Activated naive CD8-positive, alpha-beta T cell treated with anti-CD3 and anti-CD28 coated beads, Interleukin-2, amount 10 ng/mL, durations not matched to agents 7 days and 5 days (primary cell): ENCODE results near the gene OPA1. TPM values are rescaled to one million over a fixed set of nuclear protein-coding genes. Genes with fewer than 3 reads are reported as not detected.

Experiments
- ATAC-seq: fragments of 150-1000 bp; cut with Tn5 transposase; one replicate; pipeline ENCODE4 v1.10.0; 2021; ENCODE audit warnings: low read depth, moderate library complexity
- POLR2A ChIA-PET: fragments of 350-600 bp; sonication (Branson Sonifier 250); formaldehyde crosslinking; loops from one replicate; lab custom pipeline; 2021; ENCODE audit warnings: antibody characterized with exemption; lab: Charles Lee
- DNase-seq: peaks from one replicate; pipeline ENCODE4 v3.0.0; 2021
- H3K27ac Mint-ChIP-seq: one replicate; pipeline ENCODE4 v1.8.0; 2022; ENCODE audit warnings: mild to moderate bottlenecking, mixed read lengths
- H3K27me3 Mint-ChIP-seq: one replicate; pipeline ENCODE4 v1.8.0; 2022; ENCODE audit warnings: mild to moderate bottlenecking, moderate library complexity, mixed read lengths
- H3K36me3 Mint-ChIP-seq: one replicate; pipeline ENCODE4 v1.8.0; 2021; ENCODE audit warnings: mild to moderate bottlenecking, mixed read lengths
- H3K4me1 Mint-ChIP-seq: one replicate; pipeline ENCODE4 v1.8.0; 2021; ENCODE audit warnings: mixed read lengths
- H3K4me3 Mint-ChIP-seq: one replicate; pipeline ENCODE4 v1.8.0; 2022; ENCODE audit warnings: mild to moderate bottlenecking, moderate library complexity, mixed read lengths
- H3K9me3 Mint-ChIP-seq: one replicate; pipeline ENCODE4 v1.8.0; 2021; ENCODE audit warnings: mixed read lengths
- total RNA-seq, 2 experiments: library from RNA; stranded (reverse); gene quantifications; one replicate each; pipeline ENCODE4 v1.2.3, GENCODE V29; 2021

The OPA1 gene
- total RNA-seq, 2 experiments from 2014 or later = 55.4 to 57.9 TPM

DNA sequence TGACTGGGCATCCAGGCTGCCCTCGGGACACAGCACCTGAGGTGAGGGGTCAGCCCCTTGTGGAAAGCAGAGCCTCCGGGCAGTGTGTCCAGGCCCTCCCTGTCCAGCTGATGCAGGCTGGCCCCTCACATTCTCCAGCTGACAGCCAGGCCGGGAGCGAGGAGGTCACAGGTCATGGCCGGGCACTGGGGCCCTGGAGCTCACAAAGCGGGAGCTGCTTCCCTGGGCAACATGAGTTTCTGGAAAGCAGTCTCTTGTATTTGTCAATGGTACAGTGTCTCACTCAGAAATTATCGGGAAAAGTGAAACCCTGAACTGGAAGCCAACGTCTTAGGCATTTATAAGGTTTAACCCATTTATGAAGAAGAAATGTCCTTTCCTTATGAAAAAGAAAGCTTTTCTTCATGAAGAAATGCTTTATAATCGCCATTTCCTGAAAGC lies 118.5 kb downstream of the OPA1 start:
- ATAC-seq = no peak
- no peaks in the 10 kb centered on the region for H3K27me3 Mint-ChIP-seq

DNA sequence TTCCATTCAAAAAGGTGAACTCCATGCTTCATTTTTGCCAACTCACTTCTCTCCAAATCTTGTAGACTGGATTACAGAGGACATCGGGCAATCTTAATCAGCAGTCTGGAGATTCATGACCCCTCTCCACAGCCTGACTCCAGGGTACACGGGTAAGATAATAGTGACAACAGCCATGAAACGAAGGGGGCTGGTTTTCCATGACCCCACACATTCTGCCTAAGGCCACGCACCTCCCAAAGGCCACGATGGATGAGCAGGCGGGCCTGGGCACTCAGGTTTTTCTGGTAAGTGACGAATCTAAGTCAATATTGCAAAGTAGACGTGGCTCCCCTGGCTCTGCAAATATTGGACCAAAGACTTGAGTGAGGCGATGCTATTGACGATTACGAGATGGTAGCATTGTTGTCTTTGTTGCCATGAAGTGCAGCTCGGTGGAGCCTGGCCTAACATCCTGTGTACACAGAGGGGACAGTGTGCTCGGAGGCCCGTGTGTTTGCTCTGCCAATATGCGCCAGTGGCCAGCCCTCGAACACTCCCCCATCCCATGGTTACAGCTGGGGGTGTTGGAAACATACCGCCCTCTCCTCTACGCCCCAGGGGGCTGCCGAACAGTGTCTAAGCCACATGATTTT lies 119.1 kb downstream of the OPA1 start:
- ATAC-seq (no peak), DNase-seq (no peak)
- POLR2A ChIA-PET = no interaction called here
- Mint-ChIP-seq H3K27me3 (no peaks in the 10 kb centered on the region), H3K27ac (no peak overlapping the region), H3K4me1 (peaks cover 9% of the 10 kb centered on the region), H3K4me3 (no peak overlapping the region), H3K36me3 (peaks cover 8% of the 10 kb centered on the region), H3K9me3 (peaks cover 13% of the 10 kb centered on the region)

More for the DNA sequence above, 118.5 kb downstream of the OPA1 start:
- H3K36me3 Mint-ChIP-seq = peaks cover 8% of the 10 kb centered on the region
- no peak for DNase-seq
- POLR2A ChIA-PET = no interaction called here
- H3K27ac Mint-ChIP-seq = no peak overlapping the region
- no peak overlapping the region for H3K4me3 Mint-ChIP-seq
- peaks cover 8% of the 10 kb centered on the region for H3K4me1 Mint-ChIP-seq
- peaks cover 10% of the 10 kb centered on the region for H3K9me3 Mint-ChIP-seq

DNA sequence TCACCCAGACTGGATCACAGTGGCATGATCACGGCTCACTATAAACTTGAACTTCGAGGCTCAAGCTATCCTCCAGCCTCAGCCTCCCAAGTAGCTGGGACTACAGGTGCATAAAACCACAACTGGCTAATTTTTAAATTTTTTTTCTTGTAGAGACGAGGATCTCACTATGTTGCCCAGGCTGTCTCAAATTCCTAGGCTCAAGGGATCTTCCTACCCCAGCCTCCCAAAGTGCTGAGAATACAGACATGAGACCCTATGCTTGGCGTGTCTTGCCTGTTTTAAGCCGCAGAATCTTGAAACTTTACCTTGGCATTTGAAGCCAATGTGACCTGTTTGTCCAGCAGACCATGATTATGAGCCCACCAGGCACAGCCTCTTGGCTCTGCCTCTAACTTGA lies 119.9 kb downstream of the OPA1 start:
- DNase-seq (no peak), ATAC-seq (no peak)
- Mint-ChIP-seq H3K36me3 (peaks cover 8% of the 10 kb centered on the region), H3K9me3 (peaks cover 17% of the 10 kb centered on the region), H3K4me3 (no peak overlapping the region), H3K27me3 (no peaks in the 10 kb centered on the region), H3K27ac (no peak overlapping the region), H3K4me1 (peaks cover 9% of the 10 kb centered on the region)
- POLR2A ChIA-PET = no interaction called here

DNA sequence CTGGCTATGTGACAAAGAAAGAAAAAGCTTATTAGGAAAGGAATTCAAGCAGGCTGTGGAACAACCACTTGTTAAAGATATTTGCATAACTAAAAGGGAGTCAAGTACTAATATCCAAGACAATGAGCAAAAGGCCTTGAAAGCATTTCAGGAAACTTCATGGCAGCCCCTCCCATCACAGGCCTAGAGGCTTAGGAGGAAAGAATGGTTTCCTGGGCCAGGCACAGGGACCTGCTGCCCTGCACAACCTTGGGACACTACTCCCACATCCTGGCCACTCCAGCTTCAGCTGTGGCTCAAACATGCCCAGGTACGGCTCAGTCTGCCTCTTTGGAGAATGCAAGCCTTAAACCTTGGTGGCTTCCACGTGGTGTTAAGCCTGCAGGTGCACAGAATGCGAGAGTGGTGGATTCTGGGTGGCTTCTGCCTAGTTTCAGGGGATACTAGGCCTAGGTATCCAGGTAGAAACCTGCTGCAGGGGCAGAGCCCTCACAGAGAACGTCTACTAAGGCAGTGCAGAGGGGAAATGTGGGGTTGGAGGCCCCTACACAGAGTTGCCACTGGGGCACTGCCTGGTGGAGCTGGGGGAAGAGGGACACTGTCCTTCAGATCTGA lies 121.6 kb downstream of the OPA1 start:
- POLR2A ChIA-PET = no interaction called here
- ATAC-seq (no peak), DNase-seq (no peak)
- Mint-ChIP-seq H3K4me1 (peaks cover 9% of the 10 kb centered on the region), H3K9me3 (peaks cover 19% of the 10 kb centered on the region), H3K27ac (no peak overlapping the region), H3K4me3 (no peak overlapping the region), H3K27me3 (peaks cover 3% of the 10 kb centered on the region), H3K36me3 (peaks cover 10% of the 10 kb centered on the region)

DNA sequence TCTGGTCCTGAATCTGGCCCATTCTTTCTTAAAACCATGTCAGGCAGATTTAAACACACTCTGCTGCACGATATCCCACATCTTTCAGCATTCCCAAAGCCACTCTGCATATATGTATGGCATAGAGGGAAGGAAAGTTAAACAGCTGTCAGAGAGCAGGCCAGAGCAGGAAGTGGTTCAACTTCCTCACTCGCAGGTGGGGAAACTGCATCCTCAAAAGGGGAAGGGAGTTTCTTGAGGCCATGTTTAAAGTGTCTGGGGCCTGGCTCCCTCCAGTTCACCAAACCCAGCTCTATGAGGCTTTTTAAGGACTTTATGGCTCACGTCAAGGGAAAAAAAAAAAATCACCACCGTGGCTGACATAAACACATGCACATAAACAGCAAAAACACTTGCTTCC lies 123.1 kb downstream of the OPA1 start:
- ATAC-seq (no peak), DNase-seq (no peak)
- Mint-ChIP-seq H3K9me3 (peaks cover 19% of the 10 kb centered on the region), H3K27ac (no peak overlapping the region), H3K27me3 (peaks cover 3% of the 10 kb centered on the region), H3K36me3 (peaks cover 10% of the 10 kb centered on the region), H3K4me3 (no peak overlapping the region), H3K4me1 (peaks cover 9% of the 10 kb centered on the region)
- POLR2A ChIA-PET = no interaction called here

DNA sequence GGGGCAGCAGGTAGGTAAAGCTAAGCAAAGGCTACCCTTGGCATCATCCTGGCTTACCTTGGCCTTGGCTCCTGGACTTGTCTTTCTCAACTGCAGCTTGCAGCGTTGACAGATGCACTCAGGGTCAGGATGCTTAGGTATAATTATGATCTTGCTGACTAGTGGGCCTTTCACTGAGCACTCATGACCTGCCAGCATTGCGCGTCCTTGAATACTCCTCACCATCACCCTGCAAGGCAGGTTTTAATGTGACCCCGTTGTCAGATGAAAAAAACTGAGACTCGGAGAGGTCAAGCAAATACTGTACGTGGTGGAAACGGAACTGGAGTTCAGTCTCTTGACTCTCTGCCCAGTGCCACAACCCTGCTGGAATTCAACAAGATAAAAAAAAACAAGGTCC lies 126.7 kb downstream of the OPA1 start:
- H3K27me3 Mint-ChIP-seq = peaks cover 6% of the 10 kb centered on the region
- DNase-seq (no peak), ATAC-seq (no peak)
- peaks cover 9% of the 10 kb centered on the region for H3K4me1 Mint-ChIP-seq
- H3K27ac Mint-ChIP-seq = no peak overlapping the region
- no peak overlapping the region for H3K4me3 Mint-ChIP-seq
- H3K9me3 Mint-ChIP-seq = peaks cover 12% of the 10 kb centered on the region
- H3K36me3 Mint-ChIP-seq = peaks cover 4% of the 10 kb centered on the region
- POLR2A ChIA-PET = no interaction called here

DNA sequence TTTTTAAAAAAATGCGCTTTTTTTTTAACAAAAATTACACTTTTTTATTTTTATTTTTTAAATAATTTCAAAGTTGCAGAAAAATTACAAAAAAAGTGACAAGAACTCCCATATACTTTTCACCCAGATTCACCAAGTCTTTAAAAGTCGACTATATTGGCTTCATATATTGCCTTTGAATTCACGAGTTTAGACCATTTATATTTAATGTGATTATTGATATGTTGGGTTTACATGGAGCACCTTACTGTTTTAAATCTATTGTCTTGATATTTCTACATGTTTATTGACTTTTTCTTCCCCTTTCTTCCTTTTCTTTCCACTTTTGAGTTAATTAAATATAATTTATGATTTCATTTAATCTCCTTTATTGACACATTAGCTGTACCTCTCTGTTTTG lies 127.2 kb downstream of the OPA1 start:
- peaks cover 12% of the 10 kb centered on the region for H3K9me3 Mint-ChIP-seq
- no peak overlapping the region for H3K4me3 Mint-ChIP-seq
- no peak overlapping the region for H3K27ac Mint-ChIP-seq
- POLR2A ChIA-PET = no interaction called here
- DNase-seq = no peak
- ATAC-seq = no peak
- peaks cover 4% of the 10 kb centered on the region for H3K36me3 Mint-ChIP-seq
- peaks cover 9% of the 10 kb centered on the region for H3K4me1 Mint-ChIP-seq
- peaks cover 6% of the 10 kb centered on the region for H3K27me3 Mint-ChIP-seq

DNA sequence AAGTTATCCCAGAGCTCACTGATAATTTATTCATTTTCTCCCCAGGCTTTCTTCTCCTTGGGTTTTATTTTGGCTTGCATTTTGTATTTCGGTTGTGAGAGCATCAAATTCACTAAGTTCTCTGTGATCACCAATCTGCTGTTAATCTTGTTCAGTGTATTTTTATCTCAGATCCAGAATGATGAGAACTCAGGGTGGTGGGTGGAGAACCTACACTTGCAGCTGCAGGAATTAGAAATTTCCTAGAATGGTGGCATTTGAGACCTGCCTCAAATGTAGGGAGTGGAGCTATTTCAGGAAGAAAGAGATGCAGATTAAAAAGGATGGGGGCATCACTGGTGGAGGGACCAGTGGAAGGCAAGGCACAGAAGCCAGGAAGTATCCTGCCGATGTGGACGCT lies 129.6 kb downstream of the OPA1 start:
- H3K27ac Mint-ChIP-seq = no peak overlapping the region
- peaks cover 9% of the 10 kb centered on the region for H3K27me3 Mint-ChIP-seq
- H3K36me3 Mint-ChIP-seq = peaks cover 2% of the 10 kb centered on the region
- POLR2A ChIA-PET = no interaction called here
- DNase-seq = no peak
- no peak for ATAC-seq
- H3K4me1 Mint-ChIP-seq = no peaks in the 10 kb centered on the region
- H3K9me3 Mint-ChIP-seq = peaks cover 3% of the 10 kb centered on the region
- H3K4me3 Mint-ChIP-seq = no peak overlapping the region

DNA sequence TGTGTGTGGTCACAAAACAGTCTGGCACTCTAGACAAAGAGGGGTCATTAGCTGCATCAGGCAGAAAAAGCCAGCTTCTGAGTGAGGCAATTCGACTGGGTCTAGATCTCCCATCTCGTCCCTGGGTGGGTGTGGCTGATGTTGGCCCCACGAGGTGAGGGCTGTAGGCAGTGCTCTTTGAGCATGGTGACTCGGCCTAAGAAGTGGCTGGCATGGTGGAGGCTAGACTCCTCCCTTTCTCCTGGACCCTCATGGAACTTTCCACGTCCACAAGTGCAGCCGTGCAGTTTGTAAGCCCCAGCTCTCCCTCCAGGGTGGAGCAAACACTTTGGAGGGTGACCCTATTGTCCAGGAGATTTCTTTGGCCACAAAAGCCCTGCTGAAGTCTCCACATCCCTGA lies 134.1 kb downstream of the OPA1 start:
- POLR2A ChIA-PET = no interaction called here
- DNase-seq = no peak
- peaks cover 6% of the 10 kb centered on the region for H3K27me3 Mint-ChIP-seq
- H3K4me1 Mint-ChIP-seq = no peaks in the 10 kb centered on the region
- no peaks in the 10 kb centered on the region for H3K36me3 Mint-ChIP-seq
- ATAC-seq = no peak
- H3K27ac Mint-ChIP-seq = no peak overlapping the region
- H3K4me3 Mint-ChIP-seq = no peak overlapping the region
- H3K9me3 Mint-ChIP-seq = no peaks in the 10 kb centered on the region

DNA sequence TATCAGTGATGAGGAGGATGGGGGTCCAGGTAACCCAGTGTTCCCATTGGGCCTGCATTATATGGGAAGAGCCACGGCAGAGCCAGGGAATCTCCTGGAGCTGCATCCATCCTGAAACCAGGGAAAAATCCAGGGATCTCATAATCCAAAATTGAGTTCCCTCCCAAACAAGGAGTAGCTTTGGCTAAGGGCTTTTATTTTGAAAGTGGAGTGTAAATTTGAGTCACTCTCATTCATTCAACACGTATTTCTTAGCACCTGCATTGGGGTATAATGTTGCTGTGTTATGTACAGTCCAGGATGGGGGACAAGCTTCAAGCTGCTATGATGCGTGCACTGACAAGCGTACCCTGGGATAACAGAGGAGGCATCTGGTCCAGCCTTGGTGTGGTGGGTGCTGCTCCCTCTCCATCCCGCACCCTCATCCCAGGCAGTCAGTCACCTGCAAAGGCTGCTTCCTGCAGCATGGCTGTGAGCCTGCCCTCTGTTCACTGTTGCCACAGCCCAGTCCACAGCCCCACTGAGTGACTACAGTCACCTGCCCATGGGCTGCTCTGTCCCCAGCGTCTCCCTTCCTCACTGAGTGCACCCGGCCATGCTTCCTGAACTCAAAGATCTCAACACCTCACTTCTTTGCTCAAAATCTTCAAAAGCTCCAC lies 135.6 kb downstream of the OPA1 start:
- H3K4me3 Mint-ChIP-seq = no peak overlapping the region
- no peak for ATAC-seq
- H3K9me3 Mint-ChIP-seq = no peaks in the 10 kb centered on the region
- H3K27ac Mint-ChIP-seq = no peak overlapping the region
- POLR2A ChIA-PET = no interaction called here
- H3K4me1 Mint-ChIP-seq = no peaks in the 10 kb centered on the region
- no peak for DNase-seq
- no peaks in the 10 kb centered on the region for H3K36me3 Mint-ChIP-seq
- peaks cover 3% of the 10 kb centered on the region for H3K27me3 Mint-ChIP-seq

DNA sequence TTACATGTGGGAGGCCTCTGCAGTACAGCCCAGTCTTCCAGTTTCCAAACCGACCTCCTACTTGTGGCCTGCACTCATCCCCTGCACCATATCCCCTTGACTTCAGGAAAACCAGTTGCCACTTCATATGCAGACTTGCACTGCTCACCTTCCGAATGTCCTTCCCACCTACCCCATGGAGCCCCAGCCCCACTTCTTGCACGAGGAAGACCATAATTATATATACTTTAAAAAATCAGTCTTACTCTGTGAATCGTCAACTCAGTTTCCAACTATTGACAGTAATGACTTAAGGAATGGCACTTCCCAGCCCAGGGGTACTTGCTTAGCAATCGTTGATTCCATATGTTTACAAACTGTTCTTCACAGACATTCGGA lies 136.1 kb downstream of the OPA1 start:
- POLR2A ChIA-PET = no interaction called here
- Mint-ChIP-seq H3K4me3 (no peak overlapping the region), H3K27me3 (peaks cover 3% of the 10 kb centered on the region), H3K36me3 (no peaks in the 10 kb centered on the region), H3K9me3 (no peaks in the 10 kb centered on the region), H3K27ac (no peak overlapping the region), H3K4me1 (no peaks in the 10 kb centered on the region)
- no peak for DNase-seq
- no peak for ATAC-seq

DNA sequence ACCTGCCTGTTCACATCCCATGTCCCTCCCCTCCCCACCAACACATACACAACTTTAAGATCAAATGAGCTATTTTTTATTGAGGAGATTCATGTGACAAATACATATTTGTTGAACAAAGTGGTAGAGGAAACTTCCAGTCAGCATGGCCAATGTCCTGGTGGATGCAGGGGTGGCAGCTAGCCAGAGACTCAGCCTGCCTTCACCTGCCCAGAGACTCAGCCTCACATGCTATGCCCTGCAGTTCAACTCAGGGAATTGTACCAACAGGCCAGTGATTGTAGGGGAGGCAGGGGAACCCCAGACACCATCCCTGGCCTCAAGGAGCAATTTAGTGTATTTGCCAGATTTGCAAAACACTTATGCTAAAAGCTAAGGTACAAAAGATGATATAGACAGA lies 136.6 kb downstream of the OPA1 start:
- POLR2A ChIA-PET = no interaction called here
- Mint-ChIP-seq H3K4me3 (no peak overlapping the region), H3K4me1 (no peaks in the 10 kb centered on the region), H3K9me3 (no peaks in the 10 kb centered on the region), H3K27ac (no peak overlapping the region), H3K36me3 (no peaks in the 10 kb centered on the region), H3K27me3 (peaks cover 3% of the 10 kb centered on the region)
- ATAC-seq (no peak), DNase-seq (no peak)

DNA sequence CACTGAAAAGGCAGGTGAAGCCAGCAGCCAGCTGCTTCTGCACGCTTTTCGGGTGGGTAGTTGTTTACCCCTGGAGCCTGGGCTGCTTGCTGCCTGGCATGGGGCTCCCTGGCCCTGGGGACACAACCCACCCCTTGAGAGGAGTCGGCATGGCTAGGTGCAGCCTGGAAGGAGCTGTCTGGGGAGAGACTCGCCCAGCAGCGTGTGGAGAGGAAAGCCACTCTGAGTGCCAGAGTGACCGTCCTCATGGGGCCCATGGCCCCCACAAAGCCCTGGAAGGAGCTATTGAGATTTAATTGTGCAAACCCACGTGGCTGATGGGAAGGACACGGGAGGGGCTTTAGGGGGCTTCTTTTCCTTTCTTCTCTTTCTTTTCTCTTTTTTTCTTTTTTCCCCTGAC lies 137.5 kb downstream of the OPA1 start:
- DNase-seq = no peak
- Mint-ChIP-seq H3K36me3 (no peaks in the 10 kb centered on the region), H3K27ac (no peak overlapping the region), H3K27me3 (peaks cover under 1% of the 10 kb centered on the region), H3K9me3 (no peaks in the 10 kb centered on the region), H3K4me1 (no peaks in the 10 kb centered on the region), H3K4me3 (no peak overlapping the region)
- ATAC-seq = no peak
- POLR2A ChIA-PET = no interaction called here

DNA sequence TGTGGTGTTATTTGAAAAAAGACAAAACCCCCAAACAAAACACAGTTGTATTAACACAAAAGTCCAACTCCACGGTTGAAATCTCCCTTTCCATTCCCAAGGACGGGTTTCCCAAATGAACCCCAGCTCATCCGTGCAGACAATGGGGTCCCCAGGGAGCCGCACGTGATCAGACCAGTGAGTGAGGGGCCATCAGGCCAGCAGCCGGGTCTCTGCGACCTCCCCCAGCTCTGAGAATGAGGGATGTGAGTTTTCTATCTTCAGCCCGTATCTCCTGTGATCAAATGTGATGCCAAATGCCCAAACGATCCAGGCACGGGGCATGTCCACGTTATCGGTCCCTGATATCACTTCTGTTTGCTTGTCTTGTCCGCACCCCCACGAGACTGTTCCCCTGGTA lies 138.0 kb downstream of the OPA1 start:
- no peaks in the 10 kb centered on the region for H3K27me3 Mint-ChIP-seq
- no peaks in the 10 kb centered on the region for H3K4me1 Mint-ChIP-seq
- no peaks in the 10 kb centered on the region for H3K9me3 Mint-ChIP-seq
- ATAC-seq (no peak), DNase-seq (no peak)
- H3K27ac Mint-ChIP-seq = no peak overlapping the region
- POLR2A ChIA-PET = no interaction called here
- no peak overlapping the region for H3K4me3 Mint-ChIP-seq
- H3K36me3 Mint-ChIP-seq = no peaks in the 10 kb centered on the region
